Measurements from ENCODE around the gene ZNF260.
A peak's percentile ranks its signal among the peaks of the same experiment; 100 is the strongest.

The ZNF260 gene

GRCh38 chr19:36489118-36489919, 38.8 kb downstream of the ZNF260 start, which contains the start of gene ZNF566:
Gene ZNF566 (minus strand): TSS chr19:36489561. CDS start chr19:36476557, 13,004 bp downstream.
- DNase-seq, result peak; percentile 93

- no peak for DNase-seq
Observed at GRCh38 chr19:36488846-36489117, 39.3 kb downstream of the ZNF260 start.

- no peak for DNase-seq
Observed at GRCh38 chr19:36488118-36488845, 39.8 kb downstream of the ZNF260 start.

DNA sequence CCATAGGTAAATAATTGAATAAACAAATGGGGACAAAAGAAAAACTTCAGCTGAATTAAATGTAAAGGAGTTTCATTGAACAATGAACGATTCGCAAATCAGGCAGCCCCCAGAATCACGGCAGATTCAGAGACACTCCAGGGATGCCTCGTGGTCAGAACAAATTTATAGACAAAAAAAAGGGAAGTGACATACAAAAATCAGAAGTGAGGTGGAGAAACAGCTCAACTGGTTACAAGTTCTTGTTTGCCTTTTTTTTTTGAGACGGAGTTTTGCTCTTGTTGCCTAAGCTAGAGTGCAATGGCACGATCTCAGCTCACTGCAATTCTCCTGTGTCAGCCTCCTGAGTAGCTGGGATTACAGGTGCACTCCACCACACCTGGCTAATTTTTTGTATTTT, 44.4 kb downstream of the ZNF260 start:
- no peak for DNase-seq

GRCh38 chr19:36482876-36483275, 45.2 kb downstream of the ZNF260 start:
- DNase-seq, result no peak

All from stimulated activated CD4-positive, alpha-beta T cell treated with anti-CD3 and anti-CD28 coated beads, Interleukin-4, amount 100 ng/mL, for 1 hour (primary cell).